HuH-7 (cell line): Measurements from ENCODE around the gene TFPT.

Experiments
- DNase-seq: peaks from one replicate; pipeline ENCODE4 v3.0.0; 2011; ENCODE audit warnings: low spot score

The TFPT gene

GRCh38 chr19:54148158-54148557, 32.7 kb upstream of the TFPT start:
- no peak for DNase-seq

GRCh38 chr19:54147676-54148075, 32.2 kb upstream of the TFPT start:
- DNase-seq = no peak

- no peak for DNase-seq
Observed at GRCh38 chr19:54145541-54146158, 30.2 kb upstream of the TFPT start.

GRCh38 chr19:54142166-54142780, 26.8 kb upstream of the TFPT start:
- DNase-seq = no peak

- DNase-seq = no peak
Observed at GRCh38 chr19:54141356-54141755, 25.9 kb upstream of the TFPT start.

- DNase-seq = no peak
Observed at GRCh38 chr19:54138489-54139256, 23.2 kb upstream of the TFPT start.

- DNase-seq = no peak
Observed at GRCh38 chr19:54137699-54138488, 22.4 kb upstream of the TFPT start, which contains the start of gene CNOT3. CNOT3 (plus strand) TSS chr19:54137762; CDS start chr19:54142979, 5,217 bp downstream.

- DNase-seq = peak; percentile 100
Observed at GRCh38 chr19:54136864-54137698, 21.6 kb upstream of the TFPT start.

- DNase-seq = peak; percentile 31
Observed at GRCh38 chr19:54136086-54136863, 20.8 kb upstream of the TFPT start.

GRCh38 chr19:54133957-54134590, 18.6 kb upstream of the TFPT start:
- no peak for DNase-seq

GRCh38 chr19:54133312-54133956, 18.0 kb upstream of the TFPT start:
- no peak for DNase-seq

GRCh38 chr19:54129617-54129996, 14.2 kb upstream of the TFPT start:
- DNase-seq = no peak

- DNase-seq = no peak
Observed at GRCh38 chr19:54128796-54129616, 13.5 kb upstream of the TFPT start.

- no peak for DNase-seq
Observed at GRCh38 chr19:54128441-54128725, 12.9 kb upstream of the TFPT start.

GRCh38 chr19:54127688-54128440, 12.4 kb upstream of the TFPT start:
- DNase-seq = no peak

GRCh38 chr19:54125713-54126112, 10.3 kb upstream of the TFPT start:
- no peak for DNase-seq

GRCh38 chr19:54124393-54124792, 8.9 kb upstream of the TFPT start:
- DNase-seq = no peak

- no peak for DNase-seq
Observed at GRCh38 chr19:54123682-54124081, 8.2 kb upstream of the TFPT start.
